SU-DHL-6 (cell line): ENCODE results near the gene PRR33.
A peak's percentile ranks its signal among the peaks of the same experiment; 100 is the strongest.

Source experiments
- CTCF ChIP-seq: fragments of 200-600 bp; sonication (generic); IDR thresholded peaks from one replicate; pipeline ENCODE4 v1.5.1; 2017; ENCODE audit warnings: antibody characterized with exemption, mild to moderate bottlenecking, low read length, moderate library complexity; ENCODE audit not compliant: insufficient read depth, poor library complexity, severe bottlenecking
- EZH2phosphoT487 ChIP-seq: fragments of 200-600 bp; sonication (generic), shearing (Covaris generic); conservative IDR thresholded peaks from 2 replicates; pipeline ENCODE4 v1.6.1; 2018; ENCODE audit warnings: mild to moderate bottlenecking, antibody characterized with exemption, low read length, moderate library complexity, mixed read lengths

GRCh38 chr11:1869427-1870325 is 22.0 kb downstream of the PRR33 start:
- TF ChIP-seq CTCF (peak; percentile 87), EZH2phosphoT487 (no peak)
